Fibroblast of pulmonary artery (primary cell): ENCODE measurements around the gene TMEM139.
A peak's percentile ranks its signal among the peaks of the same experiment; 100 is the strongest.

Source experiments
- DNase-seq: peaks from one replicate; pipeline ENCODE4 v3.0.0-alpha.2; 2010; ENCODE audit warnings: low read depth
- H3K4me3 ChIP-seq: replicated peaks from 2 replicates; pipeline ENCODE4 v1.5.1; 2011; ENCODE audit warnings: low read depth, mild to moderate bottlenecking, control low read depth, low read length, moderate library complexity
- CTCF ChIP-seq: IDR thresholded peaks from 2 replicates; pipeline ENCODE4 v1.5.1; 2011; ENCODE audit warnings: mild to moderate bottlenecking, control low read depth, low read length, inconsistent platforms; ENCODE audit errors: missing control alignments

The TMEM139 gene

GRCh38 chr7:143240291-143241168, 44.2 kb upstream of the TMEM139 start:
- TF ChIP-seq CTCF = peak; percentile 92

GRCh38 chr7:143242306-143242705, 42.5 kb upstream of the TMEM139 start:
- no peak overlapping the region for H3K4me3 ChIP-seq
- no peak for TF ChIP-seq CTCF
- DNase-seq = no peak

More at GRCh38 chr7:143240291-143241168, 44.2 kb upstream of the TMEM139 start:
- no peak overlapping the region for H3K4me3 ChIP-seq
- peak; percentile 89 for DNase-seq

GRCh38 chr7:143243111-143243510, 41.6 kb upstream of the TMEM139 start:
- no peak for TF ChIP-seq CTCF
- no peak for DNase-seq
- no peak overlapping the region for H3K4me3 ChIP-seq

GRCh38 chr7:143243614-143244013, 41.1 kb upstream of the TMEM139 start:
- H3K4me3 ChIP-seq = no peak overlapping the region
- TF ChIP-seq CTCF = no peak
- no peak for DNase-seq

GRCh38 chr7:143244321-143244720, 40.4 kb upstream of the TMEM139 start:
- no peak for DNase-seq
- no peak overlapping the region for H3K4me3 ChIP-seq
- TF ChIP-seq CTCF = no peak

- peak; percentile 44 for DNase-seq
These were observed 39.6 kb upstream of the TMEM139 start for GRCh38 chr7:143245123-143245522.

More at GRCh38 chr7:143245123-143245522, 39.6 kb upstream of the TMEM139 start:
- H3K4me3 ChIP-seq = no peak overlapping the region
- no peak for TF ChIP-seq CTCF
